Chondrocyte (in vitro differentiated cells): ENCODE results near the gene PLXDC2. TPM values are rescaled to one million over a fixed set of nuclear protein-coding genes. Genes with fewer than 3 reads are reported as not detected.

Experiments
- DNase-seq: peaks from one replicate; pipeline ENCODE4 v3.0.0; 2021; ENCODE audit warnings: mixed read lengths, low spot score
- H3K27ac Mint-ChIP-seq: one replicate; pipeline ENCODE4 v1.8.0; 2021; ENCODE audit warnings: mild to moderate bottlenecking, moderate library complexity, mixed read lengths; ENCODE audit not compliant: unreplicated experiment
- H3K27me3 Mint-ChIP-seq: 2 replicates; pipeline ENCODE4 v1.8.0; 2021; ENCODE audit warnings: low read depth, mixed read lengths
- H3K36me3 Mint-ChIP-seq: 2 replicates; pipeline ENCODE4 v1.8.0; 2021; ENCODE audit warnings: low read depth, mixed read lengths
- H3K4me1 Mint-ChIP-seq: 2 replicates; pipeline ENCODE4 v1.8.0; 2021; ENCODE audit warnings: low read depth, mild to moderate bottlenecking, mixed read lengths
- H3K4me3 Mint-ChIP-seq: one replicate; pipeline ENCODE4 v1.8.0; 2021; ENCODE audit warnings: mild to moderate bottlenecking, moderate library complexity, mixed read lengths; ENCODE audit not compliant: unreplicated experiment
- H3K9me3 Mint-ChIP-seq: 2 replicates; pipeline ENCODE4 v1.8.0; 2021; ENCODE audit warnings: low read depth, mixed read lengths
- CTCF ChIP-seq: fragments of 200-600 bp; sonication (generic); IDR thresholded peaks from 2 replicates; pipeline ENCODE4 v1.5.0; 2021; ENCODE audit warnings: antibody characterized with exemption, mild to moderate bottlenecking, moderate library complexity
- total RNA-seq: library from RNA; stranded (reverse); gene quantifications from 3 replicates; pipeline ENCODE4 v1.2.1, GENCODE V29; 2021

The PLXDC2 gene
- total RNA-seq, 1 donor from 2014 or later, result 88.5 TPM

GRCh38 chr10:20020677-20021076 is 204.4 kb downstream of the PLXDC2 start:
- DNase-seq, result no peak
- H3K27ac Mint-ChIP-seq, result no peak overlapping the region
- no peaks in the 10 kb centered on the region for H3K27me3 Mint-ChIP-seq
- no peak overlapping the region for H3K4me3 Mint-ChIP-seq
- H3K4me1 Mint-ChIP-seq, result peaks cover 6% of the 10 kb centered on the region
- peaks cover 3% of the 10 kb centered on the region for H3K9me3 Mint-ChIP-seq
- no peak for TF ChIP-seq CTCF
- H3K36me3 Mint-ChIP-seq, result peaks cover 2% of the 10 kb centered on the region

GRCh38 chr10:20029523-20029922 is 213.3 kb downstream of the PLXDC2 start:
- no peak for DNase-seq
- peaks cover 6% of the 10 kb centered on the region for H3K4me1 Mint-ChIP-seq
- peaks cover 3% of the 10 kb centered on the region for H3K9me3 Mint-ChIP-seq
- no peak overlapping the region for H3K27ac Mint-ChIP-seq
- no peak for TF ChIP-seq CTCF
- no peaks in the 10 kb centered on the region for H3K36me3 Mint-ChIP-seq
- H3K27me3 Mint-ChIP-seq, result no peaks in the 10 kb centered on the region
- H3K4me3 Mint-ChIP-seq, result no peak overlapping the region

- Mint-ChIP-seq H3K4me3 (no peak overlapping the region), H3K27me3 (no peaks in the 10 kb centered on the region), H3K27ac (no peak overlapping the region), H3K4me1 (peaks cover 9% of the 10 kb centered on the region), H3K9me3 (peaks cover 3% of the 10 kb centered on the region), H3K36me3 (no peaks in the 10 kb centered on the region)
- no peak for DNase-seq
- no peak for TF ChIP-seq CTCF
Measured at GRCh38 chr10:20033476-20033875, 217.2 kb downstream of the PLXDC2 start.

- peaks cover 3% of the 10 kb centered on the region for H3K9me3 Mint-ChIP-seq
Measured at GRCh38 chr10:20034732-20035131, 218.5 kb downstream of the PLXDC2 start.

GRCh38 chr10:20040012-20040411 is 223.8 kb downstream of the PLXDC2 start:
- H3K36me3 Mint-ChIP-seq, result peaks cover 2% of the 10 kb centered on the region
- no peak for TF ChIP-seq CTCF
- H3K4me1 Mint-ChIP-seq, result peaks cover 29% of the 10 kb centered on the region
- no peak overlapping the region for H3K4me3 Mint-ChIP-seq
- H3K27me3 Mint-ChIP-seq, result no peaks in the 10 kb centered on the region
- no peak for DNase-seq
- H3K9me3 Mint-ChIP-seq, result peaks cover 3% of the 10 kb centered on the region
- no peak overlapping the region for H3K27ac Mint-ChIP-seq

More at GRCh38 chr10:20034732-20035131, 218.5 kb downstream of the PLXDC2 start:
- no peak for TF ChIP-seq CTCF
- no peak overlapping the region for H3K4me3 Mint-ChIP-seq
- DNase-seq, result no peak
- no peaks in the 10 kb centered on the region for H3K36me3 Mint-ChIP-seq
- H3K27me3 Mint-ChIP-seq, result no peaks in the 10 kb centered on the region
- H3K4me1 Mint-ChIP-seq, result peaks cover 4% of the 10 kb centered on the region
- no peak overlapping the region for H3K27ac Mint-ChIP-seq
